Trophoblast cell (in vitro differentiated cells and primary cell): ENCODE measurements around the gene CASQ1.

Experiments used
- DNase-seq, 2 donors: peaks; one replicate each; pipeline ENCODE4 v3.0.0-alpha.2; 2016
- H2AFZ ChIP-seq: 2 replicates; pipeline ENCODE4 v1.6.1; 2013; ENCODE audit warnings: low read length, moderate library complexity, mild to moderate bottlenecking; ENCODE audit not compliant: insufficient read depth, poor library complexity
- H2AK5ac ChIP-seq: 2 replicates; pipeline ENCODE4 v1.6.1; 2013; ENCODE audit warnings: mild to moderate bottlenecking, low read length
- H2BK120ac ChIP-seq: 2 replicates; pipeline ENCODE4 v1.6.1; 2013; ENCODE audit warnings: low read length, mild to moderate bottlenecking, moderate library complexity; ENCODE audit not compliant: insufficient read depth, poor library complexity
- H2BK12ac ChIP-seq: 2 replicates; pipeline ENCODE4 v1.6.1; 2013; ENCODE audit warnings: mild to moderate bottlenecking, low read length, moderate library complexity
- H2BK5ac ChIP-seq: 2 replicates; pipeline ENCODE4 v1.6.1; 2013; ENCODE audit warnings: low read length, low read depth, moderate library complexity, mild to moderate bottlenecking; ENCODE audit not compliant: poor library complexity
- H3K14ac ChIP-seq: 2 replicates; pipeline ENCODE4 v1.6.1; 2013; ENCODE audit warnings: mild to moderate bottlenecking, low read length
- H3K18ac ChIP-seq: 2 replicates; pipeline ENCODE4 v1.6.1; 2013; ENCODE audit warnings: mild to moderate bottlenecking, low read length
- H3K23ac ChIP-seq: 2 replicates; pipeline ENCODE4 v1.6.1; 2013; ENCODE audit warnings: low read length
- H3K27ac ChIP-seq: 2 replicates; pipeline ENCODE4 v1.5.1; 2013; ENCODE audit warnings: low read depth, mild to moderate bottlenecking, inconsistent platforms, low read length, moderate library complexity
- H3K27me3 ChIP-seq: 2 replicates; pipeline ENCODE4 v1.6.1; 2013; ENCODE audit warnings: inconsistent platforms, mild to moderate bottlenecking, low read length, moderate library complexity; ENCODE audit not compliant: insufficient read depth
- H3K36me3 ChIP-seq, 2 experiments: 1 replicate in 1 of 2; 2 replicates in 1 of 2; pipeline ENCODE4 v1.6.1; 2013; ENCODE audit warnings: low read length in 2 of 2, mild to moderate bottlenecking in 2 of 2, moderate library complexity in 1 of 2; ENCODE audit not compliant: insufficient read depth in 2 of 2, control insufficient read depth in 1 of 2
- H3K4ac ChIP-seq: 2 replicates; pipeline ENCODE4 v1.6.1; 2013; ENCODE audit warnings: low read depth, mild to moderate bottlenecking, low read length, moderate library complexity
- H3K4me1 ChIP-seq, 2 experiments: 1 replicate in 1 of 2; 2 replicates in 1 of 2; pipeline ENCODE4 v1.6.1; 2013; ENCODE audit warnings: low read length in 2 of 2, mild to moderate bottlenecking in 2 of 2, moderate library complexity in 1 of 2; ENCODE audit not compliant: insufficient read depth in 2 of 2, control insufficient read depth in 1 of 2
- H3K4me2 ChIP-seq: 2 replicates; pipeline ENCODE4 v1.6.1; 2013; ENCODE audit warnings: inconsistent platforms, mild to moderate bottlenecking, low read length, moderate library complexity
- H3K4me3 ChIP-seq: 2 replicates; pipeline ENCODE4 v1.5.1; 2013; ENCODE audit warnings: mild to moderate bottlenecking, low read depth, low read length, inconsistent platforms
- H3K79me1 ChIP-seq: one replicate; pipeline ENCODE4 v1.6.1; 2013; ENCODE audit warnings: low read length
- H3K79me2 ChIP-seq: 2 replicates; pipeline ENCODE4 v1.6.1; 2013; ENCODE audit warnings: low read length, mild to moderate bottlenecking; ENCODE audit not compliant: control insufficient read depth, insufficient read depth, poor library complexity
- H3K9ac ChIP-seq: 2 replicates; pipeline ENCODE4 v1.6.1; 2013; ENCODE audit warnings: mild to moderate bottlenecking, low read length
- H3K9me3 ChIP-seq: 2 replicates; pipeline ENCODE4 v1.6.1; 2013; ENCODE audit warnings: low read depth, mild to moderate bottlenecking, control low read depth, inconsistent platforms, low read length; ENCODE audit not compliant: insufficient read depth
- H4K12ac ChIP-seq: 2 replicates; pipeline ENCODE4 v1.6.1; 2013; ENCODE audit warnings: low read depth, mild to moderate bottlenecking, low read length, moderate library complexity
- H4K8ac ChIP-seq: 2 replicates; pipeline ENCODE4 v1.6.1; 2013; ENCODE audit warnings: low read depth, mild to moderate bottlenecking, low read length, moderate library complexity
- H4K91ac ChIP-seq: one replicate; pipeline ENCODE4 v1.6.1; 2013; ENCODE audit warnings: low read depth, mild to moderate bottlenecking, low read length, moderate library complexity
- WGBS: extraction: QIAGEN DNeasy Blood & Tissue Kit; methylation state at CpG from one replicate; pipeline ENCODE4 v1.1.7; 2013; ENCODE audit warnings: missing lambda C conversion rate; ENCODE audit not compliant: insufficient read length, insufficient coverage; ENCODE audit errors: extremely low coverage; 5-methylcytosine and 5-hydroxymethylcytosine counted together

Gene CASQ1

GRCh38 chr1:160148121-160148520 lies 42.3 kb upstream of the CASQ1 start:
- H3K14ac ChIP-seq = no peak overlapping the region
- no peak overlapping the region for H2BK12ac ChIP-seq
- H3K4ac ChIP-seq = no peak overlapping the region
- no peak for DNase-seq
- no peaks in the 10 kb centered on the region for H3K79me2 ChIP-seq
- H3K4me3 ChIP-seq = no peak overlapping the region
- H3K23ac ChIP-seq = no peak overlapping the region
- no peaks in the 10 kb centered on the region for H3K36me3 ChIP-seq
- H2BK5ac ChIP-seq = no peak overlapping the region
- H4K12ac ChIP-seq = no peak overlapping the region
- H3K4me2 ChIP-seq = no peak overlapping the region
- H3K4me1 ChIP-seq = no peaks in the 10 kb centered on the region
- H3K18ac ChIP-seq = no peak overlapping the region
- H3K9me3 ChIP-seq = peaks cover 2% of the 10 kb centered on the region
- WGBS = no CpG with 5 or more reads among the region's 3 CpGs
- H3K79me1 ChIP-seq = no peaks in the 10 kb centered on the region
- no peak overlapping the region for H3K27ac ChIP-seq
- H3K9ac ChIP-seq = no peak overlapping the region
- H2AK5ac ChIP-seq = no peak overlapping the region
- no peak overlapping the region for H4K8ac ChIP-seq
- no peaks in the 10 kb centered on the region for H3K27me3 ChIP-seq
- no peak overlapping the region for H2AFZ ChIP-seq
- no peak overlapping the region for H4K91ac ChIP-seq
- H2BK120ac ChIP-seq = no peak overlapping the region

- Histone ChIP-seq H3K4me3 (no peak overlapping the region), H4K8ac (no peak overlapping the region), H2BK120ac (no peak overlapping the region), H4K12ac (no peak overlapping the region), H2BK5ac (no peak overlapping the region), H3K9ac (no peak overlapping the region), H3K79me1 (no peaks in the 10 kb centered on the region), H3K23ac (no peak overlapping the region), H3K79me2 (no peaks in the 10 kb centered on the region), H3K4ac (no peak overlapping the region), H2AFZ (no peak overlapping the region), H4K91ac (no peak overlapping the region), H3K4me1 (no peaks in the 10 kb centered on the region), H3K14ac (no peak overlapping the region), H3K36me3 (no peaks in the 10 kb centered on the region), H3K9me3 (peaks cover 2% of the 10 kb centered on the region), H2BK12ac (no peak overlapping the region), H3K18ac (no peak overlapping the region), H2AK5ac (no peak overlapping the region), H3K27ac (no peak overlapping the region), H3K4me2 (no peak overlapping the region), H3K27me3 (no peaks in the 10 kb centered on the region)
- no peak for DNase-seq
Observed at GRCh38 chr1:160149233-160149632, 41.1 kb upstream of the CASQ1 start.

GRCh38 chr1:160149716-160150115 lies 40.7 kb upstream of the CASQ1 start:
- Histone ChIP-seq H3K4me2 (no peak overlapping the region), H3K9ac (no peak overlapping the region), H4K12ac (no peak overlapping the region), H3K79me1 (no peaks in the 10 kb centered on the region), H3K4me3 (no peak overlapping the region), H3K9me3 (peaks cover 2% of the 10 kb centered on the region), H2AFZ (no peak overlapping the region), H2BK120ac (no peak overlapping the region), H3K27ac (no peak overlapping the region), H2BK12ac (no peak overlapping the region), H4K8ac (no peak overlapping the region), H2BK5ac (no peak overlapping the region), H4K91ac (no peak overlapping the region), H3K36me3 (no peaks in the 10 kb centered on the region), H3K79me2 (no peaks in the 10 kb centered on the region), H3K18ac (no peak overlapping the region), H3K27me3 (no peaks in the 10 kb centered on the region), H3K14ac (no peak overlapping the region), H3K4me1 (no peaks in the 10 kb centered on the region), H3K4ac (no peak overlapping the region), H2AK5ac (no peak overlapping the region), H3K23ac (no peak overlapping the region)
- no CpG with 5 or more reads among the region's 2 CpGs for WGBS
- no peak for DNase-seq

GRCh38 chr1:160151303-160151702 lies 39.1 kb upstream of the CASQ1 start, which contains the start of gene ATP1A4:
TSS of gene ATP1A4 (plus strand) at chr1:160151603. CDS start at chr1:160152041, 438 bp downstream.
- Histone ChIP-seq H3K23ac (no peak within 1 kb of the TSS), H3K9ac (no peak within 1 kb of the TSS), H2AFZ (no peak within 1 kb of the TSS), H2BK12ac (no peak within 1 kb of the TSS), H3K14ac (no peak within 1 kb of the TSS), H3K4me2 (no peak within 1 kb of the TSS), H3K36me3 (no peaks in the 10 kb centered on the region), H3K4me1 (no peaks in the 10 kb centered on the region), H3K18ac (no peak within 1 kb of the TSS), H3K4me3 (no peak within 1 kb of the TSS), H3K4ac (no peak within 1 kb of the TSS), H2BK5ac (no peak within 1 kb of the TSS), H3K9me3 (no peaks in the 10 kb centered on the region), H4K91ac (no peak within 1 kb of the TSS), H2AK5ac (no peak within 1 kb of the TSS), H3K27ac (no peak within 1 kb of the TSS), H4K8ac (no peak within 1 kb of the TSS), H4K12ac (no peak within 1 kb of the TSS), H2BK120ac (no peak within 1 kb of the TSS), H3K79me1 (no peaks in the 10 kb centered on the region), H3K79me2 (no peaks in the 10 kb centered on the region), H3K27me3 (no peaks in the 10 kb centered on the region)
- no peak for DNase-seq
- WGBS = no CpG with 5 or more reads among the region's 6 CpGs
